GM12865 (cell line): Measurements from ENCODE around the gene AGAP2.
"Not testable (repeated sequence)": the region's sequence is repeated elsewhere in the genome, so short reads cannot be mapped to it uniquely, and the experiment has no call there.

Experiments used
- DNase-seq: peaks from one replicate; pipeline ENCODE4 v3.0.0; 2010; ENCODE audit warnings: low read depth
- H3K4me3 ChIP-seq: 2 replicates; pipeline ENCODE4 v1.5.1; 2011; ENCODE audit warnings: mild to moderate bottlenecking, low read depth, low read length, control low read depth
- CTCF ChIP-seq: IDR thresholded peaks from 2 replicates; pipeline ENCODE4 v1.5.1; 2011; ENCODE audit warnings: low read length, control low read depth, low read depth, inconsistent platforms; ENCODE audit not compliant: insufficient read depth; ENCODE audit errors: missing control alignments

AGAP2 gene

GRCh38 chr12:57725851-57726150, 12.7 kb downstream of the AGAP2 start:
- no peak overlapping the region for H3K4me3 ChIP-seq
- no peak for DNase-seq
- no peak for TF ChIP-seq CTCF

GRCh38 chr12:57724936-57725740, 13.4 kb downstream of the AGAP2 start:
- DNase-seq, result no peak
- H3K4me3 ChIP-seq, result no peak overlapping the region
- TF ChIP-seq CTCF, result no peak

GRCh38 chr12:57724003-57724935, 14.3 kb downstream of the AGAP2 start:
- H3K4me3 ChIP-seq, result no peak overlapping the region
- no peak for TF ChIP-seq CTCF
- DNase-seq, result no peak

GRCh38 chr12:57723630-57723962, 14.9 kb downstream of the AGAP2 start:
- H3K4me3 ChIP-seq, result no peak overlapping the region
- no peak for DNase-seq
- TF ChIP-seq CTCF, result no peak

GRCh38 chr12:57722716-57723629, 15.6 kb downstream of the AGAP2 start:
- H3K4me3 ChIP-seq, result no peak overlapping the region
- no peak for DNase-seq
- TF ChIP-seq CTCF, result no peak

- not testable (repeated sequence) for H3K4me3 ChIP-seq, DNase-seq
Observed at GRCh38 chr12:57721846-57722608, 16.5 kb downstream of the AGAP2 start.
